Adrenal gland (tissue), 12 donors: ENCODE measurements around the gene TBC1D30. TPM values are rescaled to one million over a fixed set of nuclear protein-coding genes. Genes with fewer than 3 reads are reported as not detected.

Experiments used
- DNase-seq, 7 donors: peaks; one replicate each; pipeline ENCODE4 v3.0.0-alpha.2; 2019 to 2020
- H3K27ac ChIP-seq, 5 donors: fragments of 200-600 bp; sonication (generic) in 4 of 5; 1 replicate in 3 of 5; 2 replicates in 2 of 5; pipeline versions ENCODE4 v1.5.1 to v1.8.0; 2016 to 2020; ENCODE audit warnings: mild to moderate bottlenecking in 1 of 5
- H3K27me3 ChIP-seq: fragments of 200-600 bp; 2 replicates; pipeline ENCODE4 v1.8.0; 2021
- H3K36me3 ChIP-seq, 2 donors: fragments of 200-600 bp; replicated peaks in 1 of 2; 1 replicate in 1 of 2; 2 replicates in 1 of 2; pipeline versions ENCODE4 v1.5.1 to v1.8.0; 2018 to 2022
- H3K4me1 ChIP-seq, 2 donors: fragments of 200-600 bp; replicated peaks in 1 of 2; 1 replicate in 1 of 2; 2 replicates in 1 of 2; pipeline versions ENCODE4 v1.5.1 to v1.8.0; 2018 to 2021
- H3K4me3 ChIP-seq, 4 donors: fragments of 200-600 bp; sonication (generic) in 3 of 4; one replicate each; pipeline ENCODE4 v1.5.1; 2016 to 2018
- H3K9me3 ChIP-seq, 3 donors: fragments of 200-600 bp; sonication (generic) in 1 of 3; replicated peaks in 1 of 3; 1 replicate in 2 of 3; 2 replicates in 1 of 3; pipeline versions ENCODE4 v1.5.1 to v1.8.0; 2016 to 2021
- CTCF ChIP-seq, 6 experiments: fragments of 450-650 bp in 4 of 6; fragments of 200-600 bp in 2 of 6; sonication (generic) in 1 of 6; IDR thresholded peaks; 1 replicate in 5 of 6; 2 replicates in 1 of 6; pipeline versions ENCODE4 v1.5.1 to v1.8.0; 2016 to 2021; ENCODE audit warnings: antibody characterized with exemption in 6 of 6, mild to moderate bottlenecking in 2 of 6, moderate library complexity in 1 of 6
- POLR2A ChIP-seq, 2 donors: fragments of 450-650 bp; IDR thresholded peaks; one replicate each; pipeline ENCODE4 v1.6.1; 2017; ENCODE audit warnings: antibody characterized with exemption in 2 of 2, mild to moderate bottlenecking in 2 of 2, moderate library complexity in 1 of 2
- WGBS, 4 donors: extraction: QIAGEN DNeasy Blood & Tissue Kit in 2 of 4; methylation state at CpG; one replicate each; pipeline versions ENCODE4 v1.1.5 to v1.1.7; 2013 to 2017; 5-methylcytosine and 5-hydroxymethylcytosine counted together
- intact Hi-C, 2 donors: fragments of 100-400 bp; cut with DNase I; formaldehyde crosslinking; loops; one replicate each; pipeline versions ENCODE4 v1.14.1 to v1.15.0; 2022 to 2023
- polyA plus RNA-seq, 3 donors: library from polyadenylated mRNA; stranded (reverse); fragments of 200-250 nt in 2 of 3; fragments of 350-450 nt in 1 of 3; fragmentation: Illumina TruSeq in 1 of 3; extraction: RNeasy Lipid Tissue Mini Kit (QIAGEN cat#74804) in 1 of 3; gene quantifications; one replicate each; pipeline ENCODE4 v1.2.3, GENCODE V29; 2013 to 2014
- total RNA-seq, 9 donors: library from RNA; depleted of rRNA in 4 of 9; stranded (reverse); fragments of >200 nt in 4 of 9; fragments of 120-200 nt in 1 of 9; fragmentation: NEBNext Ultra II Directional in 1 of 9; extraction: Animal tissue kit (Norgen Biotek cat#: 25700) in 1 of 9; gene quantifications; one replicate each; pipeline versions ENCODE4 v1.1.0 to v1.2.4, GENCODE V29; 2013 to 2023
- donor health status: healthy with polysubstance abuse.
- donor health status: Bipolar disorder and iron deficiency.
- donor health status: DM: yes; HTN: yes; CAD: no.
- donor health status: DM: no; HTN: no; CAD: no.
- donor health status: DM: no; HTN: no; CAD: no.
- donor health status: DM: yes; HTN: yes; CAD: no.

Gene TBC1D30
- total and polyA plus RNA-seq, 12 donors: 1.2 to 13.3 (median 3.9) TPM

DNA sequence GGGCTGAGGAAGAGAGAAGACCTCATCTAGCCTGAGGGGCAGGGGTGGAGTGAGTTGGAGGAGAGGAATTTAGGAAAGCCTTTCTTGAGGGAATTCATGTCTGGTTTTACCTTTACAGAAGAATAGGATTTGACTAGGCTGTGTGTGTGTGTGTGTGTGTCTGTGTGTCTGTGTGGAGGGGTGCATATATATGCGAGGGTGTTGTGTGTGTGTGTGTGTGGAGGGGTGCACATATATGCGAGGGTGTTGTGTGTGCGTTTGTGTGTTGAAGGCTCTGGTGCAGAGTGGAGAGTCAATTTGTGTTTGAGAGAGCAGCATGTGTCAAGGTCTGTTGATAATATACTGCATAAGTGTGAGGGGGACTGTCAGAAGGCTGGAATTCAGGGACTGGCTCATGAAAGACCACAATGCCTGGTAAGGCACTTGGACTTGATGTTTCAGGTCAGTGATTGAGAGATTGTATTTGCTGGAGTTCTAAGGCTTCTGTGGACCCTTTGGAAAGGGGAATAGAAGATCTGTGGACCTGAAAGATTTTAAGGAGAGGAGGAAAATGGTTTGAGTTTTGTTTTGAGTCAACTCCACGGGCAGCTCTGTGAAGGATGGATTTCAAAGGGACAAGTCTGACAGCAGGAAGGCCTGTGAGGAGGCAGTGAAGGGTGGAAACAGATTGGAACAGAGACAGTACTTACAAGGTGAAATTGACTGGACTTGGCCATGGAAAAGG lies 34.6 kb downstream of the TBC1D30 start:
- Histone ChIP-seq H3K27ac (no peak overlapping the region), H3K27me3 (no peaks in the 10 kb centered on the region), H3K4me1 (no peaks in the 10 kb centered on the region), H3K4me3 (no peak overlapping the region), H3K36me3 (no peaks in the 10 kb centered on the region), H3K9me3 (no peaks in the 10 kb centered on the region)
- no peak for DNase-seq
- intact Hi-C loops: no loop called here
- TF ChIP-seq POLR2A (IDR thresholded peaks at IDR 0.05) (no peak), CTCF (IDR thresholded peaks at IDR 0.05) (no peak)
- WGBS, 4 donors: 86 to 90% (median 88%) methylated on average over 4 of the region's 4 CpGs

- WGBS, 4 donors: 92 to 98% (median 94%) methylated on average over 4 of the region's 4 CpGs
- Histone ChIP-seq H3K27me3 (no peaks in the 10 kb centered on the region), H3K4me3 (no peak overlapping the region), H3K9me3 (no peaks in the 10 kb centered on the region), H3K27ac (no peak overlapping the region), H3K36me3 (no peaks in the 10 kb centered on the region), H3K4me1 (no peaks in the 10 kb centered on the region)
- TF ChIP-seq POLR2A (IDR thresholded peaks at IDR 0.05) (no peak), CTCF (IDR thresholded peaks at IDR 0.05) (no peak)
- DNase-seq: no peak
- intact Hi-C loops: no loop called here
These were observed 36.1 kb downstream of the TBC1D30 start for GRCh38 chr12:64860446-64860998.

DNA sequence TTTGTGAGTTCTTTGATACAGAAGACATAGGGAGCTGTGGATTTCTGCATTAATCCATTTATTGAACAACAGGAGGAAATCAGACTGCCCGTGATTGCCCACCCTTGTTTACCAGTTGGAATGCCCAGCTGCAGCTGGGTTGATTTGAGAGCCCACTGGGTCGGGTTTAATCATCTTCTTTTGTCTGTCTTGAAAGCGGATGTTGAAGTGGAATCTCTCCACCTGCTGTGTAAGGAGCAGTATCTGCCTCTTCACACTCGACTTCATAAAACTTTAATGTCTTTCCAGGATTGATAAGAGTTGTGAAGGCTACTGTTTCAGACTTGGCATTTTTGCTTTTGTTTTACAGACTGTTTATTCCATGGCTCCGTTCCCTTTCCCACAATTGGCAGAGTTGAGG lies 39.9 kb downstream of the TBC1D30 start:
- Histone ChIP-seq H3K27ac (no peak overlapping the region), H3K9me3 (no peaks in the 10 kb centered on the region), H3K4me1 (no peaks in the 10 kb centered on the region), H3K36me3 (no peaks in the 10 kb centered on the region), H3K4me3 (no peak overlapping the region), H3K27me3 (no peaks in the 10 kb centered on the region)
- 56 to 70% (median 63%) methylated on average over 5 of the region's 5 CpGs for WGBS, 4 donors
- no peak for DNase-seq
- intact Hi-C loops: no loop called here
- TF ChIP-seq CTCF (IDR thresholded peaks at IDR 0.05): no peak
- no peak for TF ChIP-seq POLR2A (IDR thresholded peaks at IDR 0.05)

DNA sequence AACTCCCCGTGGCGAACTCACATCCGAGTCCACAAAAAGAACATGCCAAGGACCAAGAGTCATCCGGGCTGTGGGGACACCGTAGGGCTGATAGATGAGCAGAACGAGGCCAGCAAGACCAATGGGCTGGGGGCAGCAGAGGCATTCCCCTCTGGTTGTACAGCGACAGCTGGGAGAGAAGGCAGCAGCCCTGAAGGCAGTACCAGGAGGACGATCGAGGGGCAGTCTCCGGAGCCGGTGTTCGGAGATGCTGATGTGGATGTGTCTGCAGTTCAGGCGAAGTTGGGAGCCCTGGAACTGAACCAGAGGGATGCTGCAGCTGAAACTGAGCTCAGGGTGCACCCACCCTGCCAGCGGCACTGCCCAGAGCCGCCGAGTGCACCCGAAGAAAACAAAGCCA lies 50.7 kb downstream of the TBC1D30 start:
- no peak for DNase-seq

More for the DNA sequence above, 50.7 kb downstream of the TBC1D30 start:
- Histone ChIP-seq H3K4me1 (no peaks in the 10 kb centered on the region), H3K36me3 (no peaks in the 10 kb centered on the region), H3K27me3 (no peaks in the 10 kb centered on the region), H3K27ac (no peak overlapping the region), H3K4me3 (no peak overlapping the region), H3K9me3 (no peaks in the 10 kb centered on the region)
- intact Hi-C loops: no loop called here
- WGBS, 4 donors: 89 to 92% (median 91%) methylated on average over 13 to 17 of the region's 17 CpGs
- TF ChIP-seq CTCF (IDR thresholded peaks at IDR 0.05) (no peak), POLR2A (IDR thresholded peaks at IDR 0.05) (no peak)
